Upper lobe of right lung (tissue), 1 donor: ENCODE data around the gene HLA-DOA. TPM values are rescaled to one million over a fixed set of nuclear protein-coding genes. Genes with fewer than 3 reads are reported as not detected.

Experiments used
- ATAC-seq: fragments of 200-7000 bp; cut with Tn5 transposase; one replicate; pipeline ENCODE4 v1.9.1; 2020; ENCODE audit warnings: mild to moderate bottlenecking, moderate library complexity
- DNase-seq: peaks from one replicate; pipeline ENCODE4 v3.0.0-alpha.2; 2020
- H3K27ac ChIP-seq: fragments of 200-600 bp; one replicate; pipeline ENCODE4 v1.8.0; 2022
- H3K27me3 ChIP-seq: fragments of 200-600 bp; one replicate; pipeline ENCODE4 v1.8.0; 2022; ENCODE audit warnings: mild to moderate bottlenecking
- H3K36me3 ChIP-seq: fragments of 200-600 bp; one replicate; pipeline ENCODE4 v1.8.0; 2022
- H3K4me1 ChIP-seq: fragments of 200-600 bp; one replicate; pipeline ENCODE4 v1.8.0; 2022
- H3K4me3 ChIP-seq: fragments of 200-600 bp; one replicate; pipeline ENCODE4 v1.8.0; 2022; ENCODE audit warnings: mild to moderate bottlenecking
- H3K9me3 ChIP-seq: fragments of 200-600 bp; one replicate; pipeline ENCODE4 v1.8.0; 2022
- intact Hi-C: fragments of 100-400 bp; cut with DNase I; formaldehyde crosslinking; loops from one replicate; pipeline ENCODE4 v1.11.0; 2022
- total RNA-seq: library from RNA; stranded (reverse); fragmentation: NEBNext Ultra II Directional; extraction: Animal tissue kit (Norgen Biotek cat#: 25700); gene quantifications from one replicate; pipeline ENCODE4 v1.2.1, GENCODE V29; 2021
- TF ChIP-seq, protein P1 (sequence below): fragments of 200-600 bp; IDR thresholded peaks from one replicate; pipeline ENCODE4 v1.8.0; 2022; ENCODE audit warnings: antibody characterized with exemption
- donor health status: DM: no; HTN: yes; CAD: no; lungs with severe emphysema.

HLA-DOA gene
- total RNA-seq, 1 donor from 2014 or later: 25.2 TPM

DNA sequence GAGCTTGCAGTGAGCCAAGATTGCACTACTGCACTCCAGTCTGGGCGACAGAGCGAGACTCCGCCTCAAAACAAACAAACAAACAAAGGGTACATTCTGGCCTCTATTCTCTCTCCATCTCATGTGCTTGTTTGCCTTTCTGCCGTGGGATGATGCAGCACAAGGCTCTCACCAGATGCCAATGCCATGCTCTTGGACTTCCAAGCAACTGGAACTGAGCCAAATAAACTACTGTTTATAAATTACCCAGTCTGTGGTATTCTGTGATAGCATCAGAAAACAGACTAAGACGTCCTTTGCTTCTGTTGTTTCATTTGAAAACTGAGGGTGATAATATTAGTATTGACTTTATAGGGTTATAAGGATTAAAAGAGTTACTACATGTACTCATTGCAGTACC, 44.6 kb downstream of the HLA-DOA start:
- no peak overlapping the region for H3K4me3 ChIP-seq
- H3K27me3 ChIP-seq: no peaks in the 10 kb centered on the region
- H3K36me3 ChIP-seq: no peaks in the 10 kb centered on the region
- no peak for DNase-seq
- H3K4me1 ChIP-seq: peaks cover 17% of the 10 kb centered on the region
- H3K27ac ChIP-seq: no peak overlapping the region
- TF ChIP-seq, protein P1, sequence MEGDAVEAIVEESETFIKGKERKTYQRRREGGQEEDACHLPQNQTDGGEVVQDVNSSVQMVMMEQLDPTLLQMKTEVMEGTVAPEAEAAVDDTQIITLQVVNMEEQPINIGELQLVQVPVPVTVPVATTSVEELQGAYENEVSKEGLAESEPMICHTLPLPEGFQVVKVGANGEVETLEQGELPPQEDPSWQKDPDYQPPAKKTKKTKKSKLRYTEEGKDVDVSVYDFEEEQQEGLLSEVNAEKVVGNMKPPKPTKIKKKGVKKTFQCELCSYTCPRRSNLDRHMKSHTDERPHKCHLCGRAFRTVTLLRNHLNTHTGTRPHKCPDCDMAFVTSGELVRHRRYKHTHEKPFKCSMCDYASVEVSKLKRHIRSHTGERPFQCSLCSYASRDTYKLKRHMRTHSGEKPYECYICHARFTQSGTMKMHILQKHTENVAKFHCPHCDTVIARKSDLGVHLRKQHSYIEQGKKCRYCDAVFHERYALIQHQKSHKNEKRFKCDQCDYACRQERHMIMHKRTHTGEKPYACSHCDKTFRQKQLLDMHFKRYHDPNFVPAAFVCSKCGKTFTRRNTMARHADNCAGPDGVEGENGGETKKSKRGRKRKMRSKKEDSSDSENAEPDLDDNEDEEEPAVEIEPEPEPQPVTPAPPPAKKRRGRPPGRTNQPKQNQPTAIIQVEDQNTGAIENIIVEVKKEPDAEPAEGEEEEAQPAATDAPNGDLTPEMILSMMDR: no peak
- no peak for ATAC-seq
- no peaks in the 10 kb centered on the region for H3K9me3 ChIP-seq
- intact Hi-C loops: no loop called here

DNA sequence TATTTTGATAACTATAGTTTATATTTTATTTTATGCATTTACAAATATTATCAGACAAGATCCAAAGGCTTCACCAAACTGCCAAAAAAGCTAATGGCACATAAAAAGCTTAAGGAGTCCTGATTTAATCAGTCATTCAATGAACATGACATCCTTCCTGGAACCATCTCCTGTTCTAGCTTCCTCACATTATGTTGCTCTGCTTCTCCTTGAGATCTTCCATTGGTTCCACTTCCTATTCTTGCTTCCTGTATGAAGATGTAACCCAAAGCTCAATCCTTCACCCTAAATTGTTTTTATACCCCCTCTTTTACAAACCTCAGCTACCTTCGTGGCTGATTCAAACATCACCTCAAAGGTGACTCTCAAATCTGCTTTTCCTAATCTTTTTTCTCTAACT, 45.5 kb downstream of the HLA-DOA start:
- Histone ChIP-seq H3K27me3 (no peaks in the 10 kb centered on the region), H3K4me3 (no peak overlapping the region), H3K9me3 (no peaks in the 10 kb centered on the region), H3K4me1 (peaks cover 17% of the 10 kb centered on the region), H3K36me3 (no peaks in the 10 kb centered on the region), H3K27ac (no peak overlapping the region)
- no peak for DNase-seq
- intact Hi-C loops: no loop called here
- ATAC-seq: no peak
- TF ChIP-seq, protein P1: no peak

DNA sequence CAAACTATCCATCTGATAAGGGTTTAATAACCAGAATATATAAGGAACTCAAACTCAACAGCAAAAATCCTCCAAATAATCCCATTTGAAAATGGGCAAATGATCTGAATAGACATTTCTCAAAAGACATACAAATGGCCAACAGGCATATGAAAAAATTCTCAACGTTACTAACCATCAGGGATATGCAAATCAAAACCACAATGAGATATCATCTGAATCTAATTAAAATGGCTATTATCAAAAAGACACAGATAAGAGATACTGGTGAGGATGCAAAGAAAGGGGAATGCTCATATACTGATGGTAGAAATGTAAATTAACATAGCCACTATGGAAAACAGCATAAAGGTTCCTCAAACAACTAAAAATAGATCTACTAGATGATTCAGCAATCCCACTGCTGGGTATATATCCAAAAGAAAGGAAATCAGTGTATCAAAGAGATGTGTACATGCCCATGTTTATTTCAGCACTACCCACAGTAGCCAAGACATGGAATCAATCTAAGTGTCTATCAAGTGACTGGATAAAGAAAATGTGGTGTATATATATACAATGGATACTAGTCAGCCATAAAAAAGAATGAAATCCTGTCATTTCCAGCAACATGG, 47.1 kb downstream of the HLA-DOA start:
- no peaks in the 10 kb centered on the region for H3K36me3 ChIP-seq
- intact Hi-C loops: no loop called here
- no peak for ATAC-seq

DNA sequence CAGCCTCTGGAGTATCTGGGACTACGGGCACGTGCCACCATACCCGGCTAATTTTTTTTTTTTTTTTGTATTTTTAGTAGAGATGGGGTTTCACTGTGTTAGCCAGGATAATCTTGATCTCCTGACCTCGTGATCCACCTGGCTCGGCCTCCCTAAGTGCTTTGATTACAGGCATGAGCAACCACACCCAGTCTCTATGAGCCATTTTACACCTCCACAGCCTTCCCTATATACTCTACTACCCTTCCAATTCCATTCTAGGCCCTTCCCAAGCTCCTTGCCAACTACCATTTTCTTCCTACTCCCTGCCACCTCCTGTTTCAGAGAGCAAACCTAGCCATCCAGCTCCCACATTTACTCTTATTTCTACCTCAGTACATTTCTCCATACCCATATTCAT, 48.8 kb downstream of the HLA-DOA start:
- H3K36me3 ChIP-seq: no peaks in the 10 kb centered on the region
- intact Hi-C loops: no loop called here
- H3K9me3 ChIP-seq: no peaks in the 10 kb centered on the region
- ATAC-seq: no peak
- no peaks in the 10 kb centered on the region for H3K27me3 ChIP-seq
- TF ChIP-seq, protein P1: no peak
- H3K4me1 ChIP-seq: no peaks in the 10 kb centered on the region
- no peak for DNase-seq
- H3K4me3 ChIP-seq: no peak overlapping the region
- no peak overlapping the region for H3K27ac ChIP-seq

More for the DNA sequence above, 47.1 kb downstream of the HLA-DOA start:
- Histone ChIP-seq H3K9me3 (no peaks in the 10 kb centered on the region), H3K27ac (no peak overlapping the region), H3K4me3 (no peak overlapping the region), H3K27me3 (no peaks in the 10 kb centered on the region), H3K4me1 (peaks cover 16% of the 10 kb centered on the region)
- no peak for DNase-seq
- TF ChIP-seq, protein P1: no peak

DNA sequence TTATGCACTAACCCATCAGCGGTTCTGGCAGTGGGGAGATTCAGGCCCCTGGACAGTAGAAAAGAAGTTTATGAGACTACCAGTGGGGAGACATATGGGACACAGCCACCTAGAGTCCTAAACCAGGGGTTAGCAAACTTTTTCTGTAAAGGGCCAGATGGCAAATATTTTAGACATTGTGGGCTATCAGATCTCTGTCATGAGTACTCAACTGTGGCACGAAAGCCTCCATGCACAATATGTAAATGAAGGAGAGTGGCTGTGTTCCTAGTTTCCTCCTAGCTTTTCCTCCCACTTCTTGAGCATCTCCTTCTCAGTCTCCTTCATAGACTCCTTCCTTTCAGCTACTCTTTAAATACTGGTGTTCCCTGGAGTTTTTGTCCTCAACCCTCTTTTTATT, 53.2 kb downstream of the HLA-DOA start:
- intact Hi-C loops: no loop called here
- H3K27ac ChIP-seq: no peak overlapping the region
- ATAC-seq: no peak

More for the DNA sequence above, 53.2 kb downstream of the HLA-DOA start:
- Histone ChIP-seq H3K27me3 (no peaks in the 10 kb centered on the region), H3K9me3 (no peaks in the 10 kb centered on the region), H3K4me1 (peaks cover 5% of the 10 kb centered on the region), H3K4me3 (no peak overlapping the region), H3K36me3 (no peaks in the 10 kb centered on the region)
- TF ChIP-seq, protein P1: no peak
- no peak for DNase-seq
